PC-9 (cell line): ENCODE data around the gene NID2.

Source experiments
- EZH2 ChIP-seq: fragments of 200-600 bp; sonication (generic); IDR thresholded peaks from 2 replicates; pipeline ENCODE4 v1.8.0; 2017; ENCODE audit warnings: antibody characterized with exemption, low read depth
- TF ChIP-seq, protein P1 (sequence below): fragments of 200-600 bp; sonication (generic); conservative IDR thresholded peaks from 2 replicates; pipeline ENCODE4 v1.6.1; 2017; ENCODE audit warnings: mixed run types, antibody characterized with exemption, mild to moderate bottlenecking, moderate library complexity

DNA sequence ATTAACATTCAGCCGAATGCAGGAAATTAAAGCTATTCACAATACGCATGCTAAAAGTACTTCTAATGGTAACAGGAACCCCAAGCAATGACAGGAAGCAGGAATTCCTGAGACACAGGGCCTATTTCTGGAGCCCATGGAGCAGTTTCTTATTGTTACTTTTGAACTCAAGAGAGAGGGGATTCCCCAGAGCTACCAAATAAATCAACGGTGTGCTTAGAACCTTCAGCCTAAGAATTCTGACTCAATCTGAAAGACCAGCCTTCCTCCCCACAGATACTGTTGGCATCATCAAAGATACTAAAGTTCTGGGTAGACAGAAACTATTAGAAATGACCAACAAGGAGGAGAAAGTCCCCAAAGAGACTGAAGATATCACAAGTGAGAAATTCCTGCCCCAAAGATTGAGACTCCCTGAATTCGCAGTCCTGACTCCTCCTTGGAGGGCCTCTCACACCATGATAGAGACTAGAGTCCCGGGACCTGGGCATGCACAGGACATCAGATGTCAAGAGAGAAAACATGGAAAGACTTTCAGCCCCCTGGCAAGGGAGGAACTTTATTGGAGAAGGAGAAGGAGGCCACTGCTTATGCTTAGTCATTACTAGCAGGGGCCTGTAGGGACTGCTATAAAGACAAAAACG is 46.8 kb downstream of the NID2 start:
- TF ChIP-seq, protein P1, sequence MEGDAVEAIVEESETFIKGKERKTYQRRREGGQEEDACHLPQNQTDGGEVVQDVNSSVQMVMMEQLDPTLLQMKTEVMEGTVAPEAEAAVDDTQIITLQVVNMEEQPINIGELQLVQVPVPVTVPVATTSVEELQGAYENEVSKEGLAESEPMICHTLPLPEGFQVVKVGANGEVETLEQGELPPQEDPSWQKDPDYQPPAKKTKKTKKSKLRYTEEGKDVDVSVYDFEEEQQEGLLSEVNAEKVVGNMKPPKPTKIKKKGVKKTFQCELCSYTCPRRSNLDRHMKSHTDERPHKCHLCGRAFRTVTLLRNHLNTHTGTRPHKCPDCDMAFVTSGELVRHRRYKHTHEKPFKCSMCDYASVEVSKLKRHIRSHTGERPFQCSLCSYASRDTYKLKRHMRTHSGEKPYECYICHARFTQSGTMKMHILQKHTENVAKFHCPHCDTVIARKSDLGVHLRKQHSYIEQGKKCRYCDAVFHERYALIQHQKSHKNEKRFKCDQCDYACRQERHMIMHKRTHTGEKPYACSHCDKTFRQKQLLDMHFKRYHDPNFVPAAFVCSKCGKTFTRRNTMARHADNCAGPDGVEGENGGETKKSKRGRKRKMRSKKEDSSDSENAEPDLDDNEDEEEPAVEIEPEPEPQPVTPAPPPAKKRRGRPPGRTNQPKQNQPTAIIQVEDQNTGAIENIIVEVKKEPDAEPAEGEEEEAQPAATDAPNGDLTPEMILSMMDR, result no peak
- TF ChIP-seq EZH2, result no peak
